GM18505 (cell line): ENCODE results near the gene SNX22.

Experiments used
- ATAC-seq: cut with Tn5 transposase; IDR thresholded peaks from one replicate; pipeline ENCODE4 v1.9.1; 2021; ENCODE audit not compliant: unreplicated experiment
- POLR2A ChIP-seq: IDR thresholded peaks from 4 replicates; pipeline ENCODE4 v1.6.1; 2011; ENCODE audit warnings: borderline replicate concordance; ENCODE audit not compliant: insufficient read depth, insufficient read length; ENCODE audit errors: extremely low read depth

The SNX22 gene

GRCh38 chr15:64155802-64156651, 4.5 kb downstream of the SNX22 start:
- no peak for ATAC-seq
- peak; percentile 13 for TF ChIP-seq POLR2A

GRCh38 chr15:64156652-64157331, 5.3 kb downstream of the SNX22 start:
- no peak for TF ChIP-seq POLR2A
- no peak for ATAC-seq

GRCh38 chr15:64157599-64158125, 6.1 kb downstream of the SNX22 start:
- TF ChIP-seq POLR2A: peak; percentile 38
- no peak for ATAC-seq

- ATAC-seq: no peak
- no peak for TF ChIP-seq POLR2A
These were observed 7.0 kb downstream of the SNX22 start for GRCh38 chr15:64158363-64159134.

- no peak for ATAC-seq
- TF ChIP-seq POLR2A: no peak
These were observed 10.4 kb downstream of the SNX22 start for GRCh38 chr15:64161688-64162477.

GRCh38 chr15:64162478-64162868, 10.9 kb downstream of the SNX22 start:
- ATAC-seq: no peak
- TF ChIP-seq POLR2A: no peak

GRCh38 chr15:64162869-64163658, 11.5 kb downstream of the SNX22 start, which contains the start of gene PPIB:
Gene PPIB (minus strand): TSS chr15:64163022. CDS start chr15:64162986, 36 bp downstream.
- peak; percentile 95 for TF ChIP-seq POLR2A
- ATAC-seq: peak; percentile 91

GRCh38 chr15:64163659-64164362, 12.3 kb downstream of the SNX22 start:
- no peak for TF ChIP-seq POLR2A
- no peak for ATAC-seq

- TF ChIP-seq POLR2A: no peak
- ATAC-seq: no peak
These were observed 12.9 kb downstream of the SNX22 start for GRCh38 chr15:64164436-64164835.

- no peak for ATAC-seq
- no peak for TF ChIP-seq POLR2A
These were observed 14.8 kb downstream of the SNX22 start for GRCh38 chr15:64166102-64166890.
